ENCODE results near the gene RGS14.
A peak's percentile ranks its signal among the peaks of the same experiment; 100 is the strongest.

RGS14 gene

DNA sequence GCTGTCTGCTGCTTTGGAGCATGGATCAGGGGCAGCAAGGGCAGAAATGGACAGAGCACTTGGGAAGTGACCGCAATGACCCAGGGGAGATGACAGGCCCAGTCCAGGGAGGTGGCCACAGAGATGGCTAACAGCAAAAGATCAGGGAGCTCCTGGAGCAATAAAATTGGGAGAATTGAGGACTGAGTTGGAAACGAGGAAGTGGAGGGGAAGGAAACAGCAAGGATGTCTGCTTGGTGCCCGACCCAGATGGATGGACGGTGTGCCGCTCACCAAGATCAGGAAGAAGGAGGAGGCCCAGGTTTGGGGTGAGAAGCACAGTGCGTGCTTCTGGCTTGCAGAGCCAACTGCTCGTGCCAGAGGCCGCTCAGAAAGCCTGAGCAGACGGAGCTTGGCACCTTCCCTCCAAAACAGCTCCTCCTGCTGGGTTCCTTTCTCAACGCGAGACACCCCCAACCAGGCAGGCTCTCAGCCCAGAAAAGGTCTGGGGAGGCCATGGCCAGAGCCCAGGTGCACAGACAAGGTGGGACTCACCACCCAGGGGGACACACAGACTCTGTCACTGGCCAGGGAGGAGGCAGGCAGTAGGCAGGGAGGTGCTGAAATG, 24.8 kb downstream of the RGS14 start:
- H3K4me3 ChIP-seq (ENCODE audit: insufficient read depth, low read depth, low read length, poor library complexity, severe bottlenecking), result no peak overlapping the region
- DNase-seq, result no peak
- peaks cover 17% of the 10 kb centered on the region for H3K4me1 ChIP-seq (ENCODE audit: control insufficient read depth, insufficient read depth, low read length, poor library complexity, severe bottlenecking)
- H3K36me3 ChIP-seq (ENCODE audit: control insufficient read depth, insufficient read depth, low read length), result no peaks in the 10 kb centered on the region
- no peaks in the 10 kb centered on the region for H3K9me3 ChIP-seq (ENCODE audit: control insufficient read depth, low read length)
- no peaks in the 10 kb centered on the region for H3K27me3 ChIP-seq (replicated peaks; ENCODE audit: control insufficient read depth, insufficient read depth, low read length, poor library complexity, severe bottlenecking)
- H3K27ac ChIP-seq (ENCODE audit: insufficient read depth, low read length, poor library complexity, severe bottlenecking), result no peak overlapping the region

DNA sequence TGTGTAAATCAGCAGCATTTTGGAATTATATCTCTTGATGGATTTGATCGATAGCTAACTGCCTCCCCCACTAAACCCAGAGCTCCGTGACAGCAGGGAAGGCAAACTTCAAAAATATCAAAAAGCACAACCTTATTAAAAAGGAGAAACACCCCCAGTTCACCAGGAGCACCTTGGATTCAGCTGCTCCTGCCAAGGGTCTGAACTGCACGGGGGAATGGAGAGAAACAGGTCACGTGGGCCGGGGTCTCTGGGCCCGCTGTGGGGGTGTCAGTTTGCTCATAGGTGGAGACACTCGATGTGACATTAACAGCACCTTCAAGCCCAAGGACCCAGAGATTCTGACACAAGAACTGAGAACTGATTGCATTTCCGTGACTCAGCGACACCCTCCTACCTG, 25.5 kb downstream of the RGS14 start:
- peaks cover 23% of the 10 kb centered on the region for H3K4me1 ChIP-seq (ENCODE audit: control insufficient read depth, insufficient read depth, low read length, poor library complexity, severe bottlenecking)
- H3K27me3 ChIP-seq (replicated peaks; ENCODE audit: control insufficient read depth, insufficient read depth, low read length, poor library complexity, severe bottlenecking), result no peaks in the 10 kb centered on the region

GRCh38 chr5:177384134-177384533, 26.4 kb downstream of the RGS14 start, which contains the start of gene SLC34A1:
TSS of gene SLC34A1 (plus strand) at chr5:177384434. CDS start at chr5:177385742, 1,308 bp downstream.
- Histone ChIP-seq H3K27me3 (replicated peaks; ENCODE audit: control insufficient read depth, insufficient read depth, low read length, poor library complexity, severe bottlenecking) (no peaks in the 10 kb centered on the region), H3K4me3 (ENCODE audit: insufficient read depth, low read depth, low read length, poor library complexity, severe bottlenecking) (no peak within 1 kb of the TSS), H3K4me1 (ENCODE audit: control insufficient read depth, insufficient read depth, low read length, poor library complexity, severe bottlenecking) (peaks cover 32% of the 10 kb centered on the region), H3K9me3 (ENCODE audit: control insufficient read depth, low read length) (no peaks in the 10 kb centered on the region), H3K36me3 (ENCODE audit: control insufficient read depth, insufficient read depth, low read length) (no peaks in the 10 kb centered on the region), H3K27ac (ENCODE audit: insufficient read depth, low read length, poor library complexity, severe bottlenecking) (no peak within 1 kb of the TSS)
- no peak for DNase-seq

More for the DNA sequence above, 25.5 kb downstream of the RGS14 start:
- DNase-seq, result no peak
- Histone ChIP-seq H3K27ac (ENCODE audit: insufficient read depth, low read length, poor library complexity, severe bottlenecking) (no peak overlapping the region), H3K9me3 (ENCODE audit: control insufficient read depth, low read length) (no peaks in the 10 kb centered on the region), H3K36me3 (ENCODE audit: control insufficient read depth, insufficient read depth, low read length) (no peaks in the 10 kb centered on the region), H3K4me3 (ENCODE audit: insufficient read depth, low read depth, low read length, poor library complexity, severe bottlenecking) (no peak overlapping the region)

DNA sequence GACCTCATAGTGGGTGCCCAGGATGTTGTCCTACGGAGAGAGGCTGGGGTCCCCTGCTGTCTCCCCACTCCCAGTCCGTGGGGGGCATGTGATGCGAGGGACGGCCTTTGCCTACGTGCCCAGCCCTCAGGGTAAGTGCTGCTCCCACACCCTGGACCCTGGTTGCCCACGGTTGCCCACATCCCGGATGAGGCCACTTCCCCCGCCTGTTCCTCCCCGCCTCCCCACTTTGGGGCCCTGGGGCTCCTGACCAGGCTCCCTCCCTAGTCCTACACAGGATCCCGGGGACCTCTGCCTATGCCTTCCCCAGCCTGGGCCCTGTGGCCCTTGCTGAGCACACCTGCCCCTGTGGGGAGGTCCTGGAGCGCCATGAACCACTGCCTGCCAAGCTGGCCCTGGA, 28.0 kb downstream of the RGS14 start:
- no peak for DNase-seq
- H3K4me3 ChIP-seq (ENCODE audit: insufficient read depth, low read depth, low read length, poor library complexity, severe bottlenecking), result no peak overlapping the region
- H3K27ac ChIP-seq (ENCODE audit: insufficient read depth, low read length, poor library complexity, severe bottlenecking), result no peak overlapping the region
- no peaks in the 10 kb centered on the region for H3K9me3 ChIP-seq (ENCODE audit: control insufficient read depth, low read length)
- no peaks in the 10 kb centered on the region for H3K27me3 ChIP-seq (replicated peaks; ENCODE audit: control insufficient read depth, insufficient read depth, low read length, poor library complexity, severe bottlenecking)
- no peaks in the 10 kb centered on the region for H3K36me3 ChIP-seq (ENCODE audit: control insufficient read depth, insufficient read depth, low read length)
- peaks cover 43% of the 10 kb centered on the region for H3K4me1 ChIP-seq (ENCODE audit: control insufficient read depth, insufficient read depth, low read length, poor library complexity, severe bottlenecking)

GRCh38 chr5:177386542-177386941, 28.8 kb downstream of the RGS14 start:
- no peak for DNase-seq
- H3K4me1 ChIP-seq (ENCODE audit: control insufficient read depth, insufficient read depth, low read length, poor library complexity, severe bottlenecking), result peaks cover 45% of the 10 kb centered on the region
- no peaks in the 10 kb centered on the region for H3K36me3 ChIP-seq (ENCODE audit: control insufficient read depth, insufficient read depth, low read length)

GRCh38 chr5:177387405-177387804, 29.7 kb downstream of the RGS14 start:
- Histone ChIP-seq H3K27ac (ENCODE audit: insufficient read depth, low read length, poor library complexity, severe bottlenecking) (no peak overlapping the region), H3K36me3 (ENCODE audit: control insufficient read depth, insufficient read depth, low read length) (no peaks in the 10 kb centered on the region), H3K9me3 (ENCODE audit: control insufficient read depth, low read length) (no peaks in the 10 kb centered on the region), H3K4me3 (ENCODE audit: insufficient read depth, low read depth, low read length, poor library complexity, severe bottlenecking) (no peak overlapping the region), H3K27me3 (replicated peaks; ENCODE audit: control insufficient read depth, insufficient read depth, low read length, poor library complexity, severe bottlenecking) (no peaks in the 10 kb centered on the region), H3K4me1 (ENCODE audit: control insufficient read depth, insufficient read depth, low read length, poor library complexity, severe bottlenecking) (peaks cover 45% of the 10 kb centered on the region)
- DNase-seq, result no peak

More at GRCh38 chr5:177386542-177386941, 28.8 kb downstream of the RGS14 start:
- Histone ChIP-seq H3K27me3 (replicated peaks; ENCODE audit: control insufficient read depth, insufficient read depth, low read length, poor library complexity, severe bottlenecking) (no peaks in the 10 kb centered on the region), H3K27ac (ENCODE audit: insufficient read depth, low read length, poor library complexity, severe bottlenecking) (no peak overlapping the region), H3K9me3 (ENCODE audit: control insufficient read depth, low read length) (no peaks in the 10 kb centered on the region), H3K4me3 (ENCODE audit: insufficient read depth, low read depth, low read length, poor library complexity, severe bottlenecking) (no peak overlapping the region)

DNA sequence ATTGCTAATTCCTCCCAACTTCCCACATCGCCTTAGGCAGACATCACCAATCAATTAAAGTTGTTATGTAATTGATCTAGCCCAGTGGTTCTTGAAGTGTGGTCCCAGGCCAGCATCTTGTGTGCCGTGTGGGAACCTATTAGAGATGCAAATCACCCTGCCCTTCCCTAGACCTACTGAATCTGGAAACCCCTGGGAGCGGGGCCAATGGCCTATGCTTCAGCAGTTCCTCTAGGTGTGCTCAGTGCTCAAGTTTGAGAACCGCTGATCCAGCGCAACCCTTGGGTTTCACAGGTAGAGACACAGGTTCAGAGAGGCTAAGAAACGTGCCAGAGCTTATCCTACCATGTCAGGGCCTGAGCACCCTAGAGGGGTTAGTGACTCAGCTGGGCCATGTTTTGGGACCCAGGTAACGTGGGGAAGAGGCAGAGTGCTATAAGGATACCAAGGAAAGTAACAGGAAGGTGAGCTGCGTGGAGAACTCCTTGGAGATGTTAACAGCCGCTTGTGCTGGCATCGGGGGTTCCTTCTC, 30.9 kb downstream of the RGS14 start:
- H3K4me1 ChIP-seq (ENCODE audit: control insufficient read depth, insufficient read depth, low read length, poor library complexity, severe bottlenecking), result peaks cover 41% of the 10 kb centered on the region

DNA sequence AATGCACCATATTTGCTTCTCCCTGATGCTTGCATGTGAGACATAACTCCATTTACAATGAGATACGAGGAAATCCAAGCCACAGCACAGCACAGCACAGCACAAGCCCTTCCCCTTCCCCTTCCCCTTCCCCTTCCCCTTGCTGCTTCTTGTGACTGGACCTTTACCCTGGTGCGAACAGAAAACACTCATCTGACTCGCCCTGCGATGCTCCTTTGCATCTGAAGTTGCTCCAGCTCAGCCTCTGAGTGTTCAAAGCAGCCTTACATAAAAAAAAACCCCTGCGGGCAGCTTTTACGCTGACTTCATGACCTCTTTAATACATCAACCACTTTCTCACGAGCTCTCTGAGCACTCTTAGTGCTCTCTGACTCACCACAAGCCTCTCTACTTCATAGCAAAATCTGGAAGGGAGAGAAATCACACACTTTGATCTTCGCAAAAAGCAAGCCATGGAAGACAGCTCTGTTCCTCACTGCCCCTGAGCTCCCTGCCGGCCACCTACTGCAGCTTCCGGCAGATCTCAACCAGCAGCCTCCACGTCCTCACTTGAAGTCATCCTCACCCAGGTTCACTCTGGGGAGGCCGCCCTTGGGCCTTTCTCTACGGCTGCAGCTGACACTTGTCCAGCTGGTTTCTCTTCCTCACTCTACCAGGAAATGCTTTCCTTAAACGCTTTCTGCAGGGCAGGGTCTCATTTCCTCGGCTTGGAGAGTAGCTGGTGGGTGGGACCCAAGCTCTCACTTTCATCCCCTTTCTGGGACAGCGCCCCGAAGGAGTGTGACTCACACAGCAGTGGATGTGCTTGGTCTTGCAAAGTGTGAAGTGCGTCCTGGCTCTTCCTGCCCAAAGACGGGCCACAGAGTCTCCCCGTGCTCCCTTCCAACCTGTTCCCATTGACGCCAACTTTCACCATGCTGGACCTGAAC, 31.8 kb downstream of the RGS14 start:
- Histone ChIP-seq H3K27ac (ENCODE audit: insufficient read depth, low read length, poor library complexity, severe bottlenecking) (peak overlapping the region; percentile 85), H3K36me3 (ENCODE audit: control insufficient read depth, insufficient read depth, low read length) (no peaks in the 10 kb centered on the region), H3K27me3 (replicated peaks; ENCODE audit: control insufficient read depth, insufficient read depth, low read length, poor library complexity, severe bottlenecking) (no peaks in the 10 kb centered on the region), H3K4me1 (ENCODE audit: control insufficient read depth, insufficient read depth, low read length, poor library complexity, severe bottlenecking) (peaks cover 41% of the 10 kb centered on the region), H3K4me3 (ENCODE audit: insufficient read depth, low read depth, low read length, poor library complexity, severe bottlenecking) (peak overlapping the region; percentile 31), H3K9me3 (ENCODE audit: control insufficient read depth, low read length) (no peaks in the 10 kb centered on the region)
- DNase-seq, result peak; percentile 35 to 66 (median 57)

More for the DNA sequence above, 30.9 kb downstream of the RGS14 start:
- no peak for DNase-seq
- H3K4me3 ChIP-seq (ENCODE audit: insufficient read depth, low read depth, low read length, poor library complexity, severe bottlenecking), result peak overlapping the region; percentile 7
- H3K27me3 ChIP-seq (replicated peaks; ENCODE audit: control insufficient read depth, insufficient read depth, low read length, poor library complexity, severe bottlenecking), result no peaks in the 10 kb centered on the region
- no peaks in the 10 kb centered on the region for H3K9me3 ChIP-seq (ENCODE audit: control insufficient read depth, low read length)
- H3K27ac ChIP-seq (ENCODE audit: insufficient read depth, low read length, poor library complexity, severe bottlenecking), result peak overlapping the region; percentile 85
- H3K36me3 ChIP-seq (ENCODE audit: control insufficient read depth, insufficient read depth, low read length), result no peaks in the 10 kb centered on the region

DNA sequence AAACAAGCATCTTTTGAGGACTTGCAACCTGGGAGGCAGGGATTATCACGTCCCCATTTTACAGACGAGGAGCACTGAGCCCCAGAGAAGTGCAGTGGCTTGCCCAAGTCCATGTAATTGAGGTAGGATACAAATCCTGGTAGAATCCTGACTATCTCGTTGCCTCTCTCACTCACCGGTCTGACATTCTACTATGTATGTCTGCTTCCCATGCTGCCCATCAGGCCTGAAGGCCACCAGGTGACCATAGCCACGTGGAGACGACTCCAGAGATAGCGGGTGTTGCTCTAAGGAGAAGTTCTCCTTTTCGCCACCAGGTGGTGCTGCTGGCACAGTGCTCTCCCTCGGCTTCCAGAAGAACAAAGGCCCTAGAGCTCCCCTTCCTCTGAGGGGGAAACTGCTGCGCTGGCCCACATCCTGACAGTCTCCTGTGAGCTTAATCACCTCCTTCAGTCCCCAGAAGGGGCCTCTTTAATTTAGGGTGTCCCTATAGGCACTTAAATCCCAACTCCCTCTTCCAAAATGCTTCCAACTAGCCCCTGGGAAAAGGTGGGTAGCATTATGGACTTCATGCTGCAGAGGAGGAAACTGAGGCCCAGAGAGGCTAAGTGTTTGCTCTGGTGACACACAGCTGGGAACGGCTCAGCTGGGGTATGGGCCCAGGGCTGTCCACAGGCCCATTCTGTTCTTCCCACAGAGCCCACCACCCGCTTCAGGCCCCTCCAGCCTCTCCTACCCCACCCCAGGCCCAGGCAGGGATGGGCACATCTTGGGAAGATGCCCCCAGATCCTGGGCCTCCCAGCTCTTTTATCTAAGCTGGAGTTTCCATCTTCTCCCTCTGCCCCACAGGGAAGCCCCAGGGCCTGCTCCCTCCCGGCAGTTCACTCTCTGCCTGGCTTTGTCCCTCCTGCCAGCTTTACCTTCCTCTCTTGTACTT, 32.9 kb downstream of the RGS14 start:
- peak overlapping the region; percentile 85 for H3K27ac ChIP-seq (ENCODE audit: insufficient read depth, low read length, poor library complexity, severe bottlenecking)
- H3K27me3 ChIP-seq (replicated peaks; ENCODE audit: control insufficient read depth, insufficient read depth, low read length, poor library complexity, severe bottlenecking), result no peaks in the 10 kb centered on the region
- no peaks in the 10 kb centered on the region for H3K9me3 ChIP-seq (ENCODE audit: control insufficient read depth, low read length)
- H3K36me3 ChIP-seq (ENCODE audit: control insufficient read depth, insufficient read depth, low read length), result no peaks in the 10 kb centered on the region
- peak overlapping the region; percentile 31 for H3K4me3 ChIP-seq (ENCODE audit: insufficient read depth, low read depth, low read length, poor library complexity, severe bottlenecking)
- peak; percentile 74 to 80 (median 76) for DNase-seq
- peaks cover 36% of the 10 kb centered on the region for H3K4me1 ChIP-seq (ENCODE audit: control insufficient read depth, insufficient read depth, low read length, poor library complexity, severe bottlenecking)
